Measurements from ENCODE around the gene KAT2A.
A peak's percentile ranks its signal among the peaks of the same experiment; 100 is the strongest.
"Not testable (repeated sequence)": the region's sequence is repeated elsewhere in the genome, so short reads cannot be mapped to it uniquely, and the experiment has no call there.

The KAT2A gene

DNA sequence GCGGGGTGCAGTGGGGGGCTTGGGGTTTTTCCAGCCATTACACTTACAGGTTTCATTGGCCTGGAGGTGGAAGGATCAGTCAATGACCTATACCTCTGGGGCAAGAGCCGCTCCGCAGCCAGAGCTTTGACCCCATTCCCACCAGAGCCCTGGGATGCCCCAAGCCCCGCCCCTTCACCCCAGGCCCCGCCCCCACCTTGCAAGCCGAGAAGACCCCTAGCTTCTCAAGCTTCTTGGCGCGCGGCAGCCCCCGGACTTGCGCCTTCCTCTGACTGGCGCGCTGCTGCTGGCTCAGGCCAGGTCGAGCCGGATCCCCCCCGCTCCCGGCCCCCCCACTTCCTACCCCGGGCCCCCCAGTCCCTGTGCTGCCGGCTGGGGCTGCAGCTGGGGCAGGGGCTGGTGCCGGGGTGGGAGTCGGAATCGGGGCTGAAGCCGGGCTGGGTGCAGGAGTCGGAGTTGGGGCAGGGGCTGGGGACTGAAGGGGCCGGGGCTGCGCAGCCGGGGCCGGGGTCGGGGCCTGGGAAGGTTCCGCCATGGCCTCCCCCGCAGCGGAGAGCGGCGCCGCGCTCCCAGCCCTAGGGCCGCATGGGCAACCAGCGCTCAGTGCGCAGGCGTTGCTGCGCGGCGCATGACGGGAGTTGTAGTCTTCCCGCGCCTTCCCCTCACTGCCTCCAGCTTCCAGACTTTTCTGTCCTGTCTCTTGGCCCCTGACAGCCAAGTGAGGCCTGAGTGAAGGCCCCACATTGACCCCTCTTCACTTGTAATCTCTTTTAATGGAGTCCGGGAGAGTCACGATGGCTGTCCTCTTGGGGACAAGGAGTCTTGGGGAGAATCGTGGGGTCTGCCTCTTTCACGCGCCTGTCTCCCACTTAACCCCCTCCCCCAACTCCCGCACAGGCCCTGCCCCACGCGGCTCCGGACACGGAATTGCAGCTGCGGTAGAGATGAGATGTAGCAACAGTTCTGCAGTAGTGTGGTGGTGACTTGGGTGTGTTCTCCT, at the start of gene KAT2A:
Gene KAT2A (minus strand): TSS at position 598 of the 1,000 bp plus-strand sequence. CDS start 63 bp downstream, at position 535.
- DNase-seq: peak in 55 of 56 donors; percentile 26 to 89 (median 72)

- no peak for DNase-seq
These were observed 48.2 kb upstream of the KAT2A start for GRCh38 chr17:42169351-42169750.

DNA sequence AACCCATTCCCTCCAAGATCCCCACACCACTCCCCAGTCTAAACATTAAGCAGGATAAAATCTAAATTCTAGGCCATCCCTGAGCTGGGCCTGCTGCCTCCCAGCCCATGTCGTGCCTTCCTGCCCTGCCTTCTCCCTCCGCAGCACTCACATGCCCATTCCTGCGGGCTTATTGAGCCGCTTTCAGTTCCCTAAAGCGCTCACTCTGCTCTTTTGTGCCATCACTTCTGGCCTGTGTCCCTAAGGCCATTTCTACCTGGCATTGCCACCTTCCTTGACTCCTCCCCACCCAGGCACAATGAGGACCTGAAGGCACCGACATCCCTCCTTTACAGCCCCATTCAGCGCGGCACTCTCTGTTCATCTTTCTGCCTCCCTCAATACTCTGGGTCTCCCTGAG, 46.6 kb upstream of the KAT2A start:
- no peak for DNase-seq

GRCh38 chr17:42166196-42166763, 45.1 kb upstream of the KAT2A start:
- no peak for DNase-seq

DNA sequence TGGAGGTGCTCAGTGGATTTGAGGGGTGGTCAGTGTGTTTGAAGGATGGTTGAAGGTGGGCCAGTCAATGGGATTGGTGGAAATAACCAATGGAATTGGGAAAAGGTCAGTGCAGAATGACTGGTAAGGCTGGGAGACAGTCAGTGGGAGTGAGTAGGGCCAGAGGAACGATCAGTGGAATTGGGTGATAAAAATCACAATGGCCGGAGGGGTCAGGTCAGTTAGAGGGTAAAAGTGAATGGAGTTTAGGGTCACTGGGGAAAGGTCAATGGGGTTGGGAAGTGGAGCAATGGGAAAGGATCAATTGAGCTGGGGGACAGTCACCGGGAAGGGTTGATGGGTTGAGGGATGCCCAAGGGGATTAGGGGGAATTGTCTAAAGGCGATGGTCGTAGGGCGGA, 44.6 kb upstream of the KAT2A start:
- DNase-seq: no peak

DNA sequence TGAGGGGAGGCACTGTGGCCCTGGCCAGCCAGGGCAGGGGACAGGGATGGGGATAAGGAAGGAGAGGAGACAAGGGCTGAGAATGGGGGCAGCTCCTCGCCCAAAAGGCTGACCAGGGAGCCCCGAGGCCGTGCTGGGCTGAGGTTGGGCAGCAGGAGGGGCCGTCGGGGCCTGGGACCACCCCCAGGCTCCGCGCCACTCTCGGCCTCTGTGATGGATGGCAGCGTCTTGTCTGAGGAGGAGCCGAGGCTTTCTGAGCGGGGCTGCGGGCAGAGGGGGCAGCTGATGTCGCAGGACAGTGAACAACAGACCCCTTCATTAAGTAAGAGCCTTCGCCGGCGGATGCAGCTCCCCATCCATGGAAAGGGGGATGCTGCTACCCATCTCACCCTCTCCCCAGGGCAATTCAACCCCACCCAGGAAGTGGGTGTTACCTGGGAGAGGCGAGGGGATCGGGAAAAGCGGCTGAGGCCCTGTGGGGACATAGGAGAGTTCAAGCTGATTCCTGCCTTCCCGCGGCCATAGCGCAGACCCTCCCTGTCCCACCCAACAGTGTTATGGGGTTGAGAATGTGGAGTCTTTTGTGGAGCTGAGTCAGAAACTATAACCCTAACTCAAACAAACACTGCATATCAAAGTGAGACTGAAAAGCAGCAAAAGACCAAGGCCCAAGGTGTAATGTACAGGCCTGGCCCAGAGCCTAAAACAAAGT, 42.7 kb upstream of the KAT2A start:
- DNase-seq: no peak

DNA sequence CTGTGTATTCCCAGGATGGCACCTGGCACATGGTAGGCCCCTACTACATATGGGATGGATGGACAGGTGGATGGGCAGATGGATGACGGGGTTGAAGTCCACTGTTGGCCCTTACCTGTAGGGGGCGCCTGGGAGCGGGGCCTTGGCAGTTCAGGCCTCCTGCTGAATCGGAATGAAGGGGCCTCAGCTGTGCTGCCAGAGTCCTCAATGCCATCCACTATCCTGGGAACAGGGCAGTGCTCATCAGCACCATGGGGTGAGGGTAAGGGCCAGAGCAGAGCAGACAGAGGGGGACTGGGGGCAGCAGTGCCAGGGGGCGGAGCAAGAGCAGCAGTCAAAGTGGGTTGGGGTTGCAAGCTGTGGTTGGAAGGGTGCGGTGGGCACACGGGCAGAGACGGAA, 41.9 kb upstream of the KAT2A start:
- DNase-seq: no peak

DNA sequence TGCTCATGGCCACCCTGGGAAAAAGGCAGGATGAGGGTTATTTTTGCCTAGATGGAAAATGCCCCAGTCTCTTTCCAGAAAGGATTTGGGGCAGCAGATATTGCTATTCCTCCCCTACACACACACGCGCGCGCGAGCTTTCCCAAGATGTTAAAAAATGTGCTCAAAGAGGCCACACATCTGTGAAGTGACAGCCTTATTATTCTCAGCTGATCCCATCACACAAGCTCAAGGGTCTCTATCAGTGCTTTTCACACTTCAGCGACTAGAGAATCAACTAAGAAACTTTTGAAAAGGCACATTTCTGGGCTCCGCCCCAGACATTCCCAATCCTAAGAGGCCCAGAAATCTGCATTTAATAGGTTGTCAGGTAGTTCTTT, 39.4 kb upstream of the KAT2A start:
- no peak for DNase-seq

GRCh38 chr17:42159796-42160530, 38.8 kb upstream of the KAT2A start:
- DNase-seq: no peak

DNA sequence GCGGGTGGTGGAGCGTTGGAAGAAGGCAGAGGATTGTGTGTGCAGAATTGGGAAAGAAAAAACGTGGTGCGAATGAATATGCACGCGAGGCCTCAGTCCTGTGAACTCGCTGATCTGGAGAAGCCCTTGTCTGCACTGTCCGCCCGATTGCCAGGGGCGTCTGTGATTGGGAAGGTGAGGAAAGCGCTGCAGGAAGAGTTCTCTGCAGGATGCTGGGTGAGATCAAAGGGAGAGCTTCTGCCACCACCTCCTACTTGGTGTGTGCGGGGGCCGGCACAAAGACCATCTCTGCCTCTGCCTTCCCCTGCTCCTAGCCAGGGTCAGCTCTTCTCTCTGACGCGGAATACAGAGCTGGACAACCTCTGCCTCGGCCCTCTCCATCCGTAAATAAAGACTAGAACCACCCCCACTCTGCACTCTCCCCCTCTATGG, 34.5 kb upstream of the KAT2A start:
- no peak for DNase-seq

DNA sequence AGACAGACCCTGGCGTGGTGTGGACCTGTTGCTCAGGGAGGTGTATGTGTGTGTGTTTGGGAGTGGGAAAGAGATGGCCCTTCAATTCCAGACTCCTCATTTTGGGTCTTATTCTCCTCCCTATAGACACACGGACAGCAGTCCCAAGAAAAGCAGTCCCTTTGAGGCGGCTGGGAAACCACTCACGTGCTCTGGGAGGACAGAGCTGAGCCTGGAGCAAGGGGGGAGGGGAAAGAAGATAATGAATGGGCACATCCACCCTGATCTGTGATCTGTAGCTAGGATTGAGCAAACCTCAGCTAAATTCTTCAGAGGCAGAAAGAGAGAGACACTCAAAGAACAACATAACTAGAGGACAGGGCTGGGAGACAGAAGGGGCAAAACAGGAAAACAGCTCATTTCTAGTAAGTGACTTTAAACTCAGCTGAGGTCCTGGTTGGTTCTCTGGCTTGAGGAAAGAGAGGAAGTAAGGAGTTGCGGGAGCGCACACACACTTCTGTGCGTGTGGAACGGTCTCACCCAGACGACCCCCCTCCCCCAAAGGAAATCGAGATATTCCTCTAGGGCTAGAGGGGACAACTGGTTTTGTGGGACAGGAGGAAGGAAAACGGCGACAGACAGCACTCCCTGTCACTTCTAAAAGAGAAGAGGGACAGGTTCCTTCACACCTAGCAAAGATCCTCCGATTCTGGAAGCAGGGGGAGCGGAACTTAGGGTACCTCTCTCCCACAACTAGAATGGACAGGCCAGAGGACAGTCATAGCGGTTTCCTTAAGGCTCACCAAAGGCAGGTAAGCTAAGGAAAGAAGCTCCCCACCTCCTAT, 33.0 kb upstream of the KAT2A start:
- DNase-seq: no peak

DNA sequence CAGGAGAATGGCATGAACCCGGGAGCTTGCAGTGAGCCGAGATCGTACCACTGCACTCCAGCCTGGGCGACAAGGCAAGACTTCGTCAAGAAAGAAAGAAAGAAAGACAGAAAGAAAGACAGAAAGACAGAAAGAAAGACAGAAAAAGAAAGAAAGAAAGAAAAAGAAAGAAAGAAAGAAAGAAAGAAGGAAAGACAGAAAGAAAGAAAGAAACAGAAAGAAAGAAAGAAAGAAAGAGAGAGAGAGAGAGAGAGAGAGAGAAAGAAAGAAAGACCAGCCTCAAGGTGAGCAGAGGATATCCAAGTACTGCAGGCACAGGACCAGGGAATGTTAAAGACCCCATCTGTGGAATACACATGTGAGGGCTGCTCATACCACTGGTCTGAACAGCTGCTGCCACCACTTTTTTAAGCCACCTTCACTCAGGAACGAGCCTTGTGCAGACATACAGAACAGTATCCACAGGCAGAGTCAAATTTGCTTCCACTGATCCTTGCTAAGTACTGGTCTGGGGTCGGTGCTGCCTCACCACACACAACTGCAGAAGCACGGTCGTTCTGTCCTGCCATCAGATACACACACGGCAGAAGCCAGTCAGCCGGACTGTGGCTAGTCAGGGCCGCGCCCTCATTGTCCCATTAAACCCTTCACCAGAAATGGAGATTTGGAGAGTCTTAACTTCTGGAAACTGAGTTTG, 25.9 kb upstream of the KAT2A start:
- no peak for DNase-seq

- not testable (repeated sequence) for DNase-seq
These were observed 22.0 kb upstream of the KAT2A start for GRCh38 chr17:42143138-42143537.

GRCh38 chr17:42142371-42142896, 21.3 kb upstream of the KAT2A start:
- peak in 7 of 56 donors; percentile 6 to 46 (median 14) for DNase-seq

GRCh38 chr17:42141382-42141781, 20.2 kb upstream of the KAT2A start:
- DNase-seq: no peak

DNA sequence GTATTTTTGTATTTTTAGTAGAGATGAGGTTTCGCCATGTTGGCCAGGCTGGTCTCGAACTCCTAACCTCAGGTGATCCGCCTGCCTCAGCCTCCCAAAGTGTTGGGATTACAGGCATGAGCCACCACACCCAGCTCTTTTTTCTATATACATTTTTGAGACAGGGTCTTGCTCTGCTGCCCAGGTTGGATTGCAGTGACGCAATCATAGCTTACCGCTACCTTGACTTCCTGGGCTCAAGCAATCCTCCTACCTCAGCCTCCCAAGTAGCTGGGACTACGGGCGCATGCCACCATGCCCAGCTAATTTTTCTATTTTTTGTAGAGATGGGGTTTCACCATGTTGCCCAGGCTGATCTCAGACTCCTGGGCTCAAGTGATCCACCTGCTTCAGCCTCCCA, 19.5 kb upstream of the KAT2A start:
- DNase-seq: not testable (repeated sequence)

DNA sequence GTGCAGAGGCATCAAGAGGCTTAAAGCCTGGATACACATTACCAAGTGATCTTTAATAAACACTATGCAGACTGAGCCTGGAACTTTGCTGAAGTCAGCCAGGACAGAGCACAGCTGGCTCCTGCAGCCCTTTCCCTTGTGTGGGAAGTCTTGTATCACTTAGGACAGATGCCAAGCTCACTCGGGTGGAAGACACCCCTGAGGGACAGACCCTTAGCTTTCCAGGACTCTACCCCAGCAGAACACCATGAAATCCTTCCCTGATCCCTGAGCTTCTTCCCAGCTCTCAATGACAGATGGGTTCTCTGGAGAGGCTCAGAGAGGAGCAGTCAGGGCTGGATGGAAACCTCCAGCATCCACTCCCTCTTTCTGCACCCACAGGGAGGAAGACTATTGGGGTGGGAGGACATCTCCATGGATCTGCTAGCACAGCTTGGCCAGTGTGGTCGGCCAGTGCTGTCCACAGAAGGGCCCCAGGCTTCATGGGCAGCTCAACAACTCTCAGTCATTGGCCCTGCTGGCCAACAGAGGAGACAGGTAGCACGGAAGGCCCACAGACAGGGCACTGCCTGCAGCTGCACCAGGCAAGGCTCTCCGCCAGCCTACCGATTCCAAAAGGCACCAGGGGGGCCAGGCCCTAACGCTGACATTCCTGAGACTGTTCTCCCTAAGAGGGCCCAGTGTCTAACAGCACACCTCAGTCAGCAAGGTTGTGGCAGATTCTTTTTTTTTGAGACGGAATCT, 17.8 kb upstream of the KAT2A start:
- DNase-seq: no peak

- DNase-seq: no peak
These were observed 15.5 kb upstream of the KAT2A start for GRCh38 chr17:42136654-42137051.
